GM12878 (cell line): ENCODE measurements around the gene SLC7A1. TPM values are rescaled to one million over a fixed set of nuclear protein-coding genes. Genes with fewer than 3 reads are reported as not detected.

Source experiments
- ATAC-seq: fragments of 200-7000 bp; cut with Tn5 transposase; 3 replicates; pipeline ENCODE4 v1.9.1; 2020; ENCODE audit warnings: mild to moderate bottlenecking, moderate library complexity
- BruUV-seq: library from RNA; stranded (reverse); fragments of 400-500 nt; replicated peaks from 2 replicates; lab custom pipeline; 2021; lab: Mats Ljungman, UMichigan
- CTCF ChIA-PET: fragments of 300-600 bp; sonication (Branson Sonifier 250); formaldehyde crosslinking; extraction: SDS; loops from one replicate; lab custom pipeline; 2021; ENCODE audit warnings: inconsistent platforms; lab: Yijun Ruan, JAX
- POLR2A ChIA-PET: fragments of 350-600 bp; formaldehyde crosslinking; extraction: SDS; loops from one replicate; lab custom pipeline; 2021; ENCODE audit warnings: inconsistent platforms; lab: Charles Lee
- RAD21 ChIA-PET: fragments of 300-600 bp; sonication (Branson Sonifier 250); formaldehyde crosslinking; loops from one replicate; lab custom pipeline; 2023; ENCODE audit warnings: antibody characterized with exemption; ENCODE audit not compliant: unreplicated experiment; lab: Charles Lee
- SMC1A ChIA-PET: fragments of 300-600 bp; sonication (Branson Sonifier 250); formaldehyde crosslinking; loops from one replicate; lab custom pipeline; 2023; ENCODE audit not compliant: unreplicated experiment, uncharacterized antibody; lab: Charles Lee
- DNase-seq: peaks from one replicate; pipeline ENCODE4 v3.0.0-alpha.2; 2011; ENCODE audit warnings: low read depth, low spot score
- FAIRE-seq: peaks from 3 replicates; lab custom pipeline; 2011; peaks lifted over from hg19 to GRCh38; lab: Jason Lieb, UNC
- H2AFZ ChIP-seq: 2 replicates; pipeline ENCODE4 v1.6.0; 2011; ENCODE audit warnings: low read depth, low read length, control low read depth; ENCODE audit not compliant: control insufficient read depth
- H3K27ac ChIP-seq: 2 replicates; pipeline ENCODE4 v1.5.1; 2011; ENCODE audit warnings: control low read depth; ENCODE audit not compliant: control insufficient read depth, insufficient read depth
- H3K27me3 ChIP-seq, 2 experiments: replicated peaks in 1 of 2; 2 replicates each; pipeline versions ENCODE4 v1.6.0 to v1.6.1; 2011; ENCODE audit warnings: low read length in 1 of 2; ENCODE audit not compliant: control insufficient read depth in 2 of 2, insufficient read depth in 2 of 2
- H3K36me3 ChIP-seq, 2 experiments: 2 replicates each; pipeline ENCODE4 v1.5.1; 2011; ENCODE audit warnings: low read length in 1 of 2; ENCODE audit not compliant: control insufficient read depth in 2 of 2, insufficient read depth in 2 of 2
- H3K4me1 ChIP-seq: 2 replicates; pipeline ENCODE4 v1.6.1; 2011; ENCODE audit warnings: mild to moderate bottlenecking, low read length, moderate library complexity, mixed read lengths; ENCODE audit not compliant: control insufficient read depth, insufficient read depth
- H3K4me2 ChIP-seq: 2 replicates; pipeline ENCODE4 v1.6.0; 2011; ENCODE audit warnings: control low read depth; ENCODE audit not compliant: control insufficient read depth, insufficient read depth
- H3K4me3 ChIP-seq: fragments of 200-600 bp; sonication (generic); 2 replicates; pipeline ENCODE4 v1.5.1; 2016
- H3K79me2 ChIP-seq: 2 replicates; pipeline ENCODE4 v1.6.0; 2011; ENCODE audit warnings: low read length; ENCODE audit not compliant: control insufficient read depth, insufficient read depth
- H3K9ac ChIP-seq: 2 replicates; pipeline ENCODE4 v1.8.0; 2011; ENCODE audit warnings: low read length, control low read depth, mixed read lengths; ENCODE audit not compliant: control insufficient read depth, insufficient read depth
- H3K9me3 ChIP-seq: replicated peaks from 3 replicates; pipeline ENCODE4 v1.5.1; 2011; ENCODE audit warnings: mild to moderate bottlenecking, low read length; ENCODE audit not compliant: control insufficient read depth, insufficient read depth
- H4K20me1 ChIP-seq: 2 replicates; pipeline ENCODE4 v1.6.0; 2011; ENCODE audit not compliant: control insufficient read depth, insufficient read depth
- FOXK2 ChIP-seq: fragments of 450-650 bp; IDR thresholded peaks from 2 replicates; pipeline ENCODE4 v1.6.1; 2017; ENCODE audit warnings: mild to moderate bottlenecking, moderate library complexity
- FOXM1 ChIP-seq: IDR thresholded peaks from 2 replicates; pipeline ENCODE4 v1.6.1; 2012; ENCODE audit warnings: low read depth, mild to moderate bottlenecking, inconsistent platforms, low read length, moderate library complexity
- GABPA ChIP-seq: IDR thresholded peaks from 2 replicates; pipeline ENCODE4 v1.6.1; 2014; ENCODE audit warnings: antibody characterized with exemption, low read depth, mild to moderate bottlenecking, inconsistent platforms
- IRF5 ChIP-seq: fragments of 450-650 bp; IDR thresholded peaks from 2 replicates; pipeline ENCODE4 v1.6.1; 2017; ENCODE audit warnings: borderline replicate concordance
- KDM1A ChIP-seq: fragments of 200-600 bp; sonication (generic); IDR thresholded peaks from 2 replicates; pipeline ENCODE4 v1.6.1; 2016; ENCODE audit warnings: borderline replicate concordance
- NFIC ChIP-seq: IDR thresholded peaks from 2 replicates; pipeline ENCODE4 v1.6.1; 2012; ENCODE audit warnings: low read depth, mild to moderate bottlenecking, inconsistent platforms, low read length, moderate library complexity
- NR2C2 ChIP-seq: IDR thresholded peaks from 2 replicates; pipeline ENCODE4 v1.6.1; 2011; ENCODE audit warnings: borderline replicate concordance, low read depth; ENCODE audit not compliant: control insufficient read depth, insufficient read length
- NRF1 ChIP-seq: conservative IDR thresholded peaks from 2 replicates; pipeline ENCODE4 v1.6.1; 2011; ENCODE audit warnings: mild to moderate bottlenecking, low read depth, low read length, improper control_type of control experiment
- RBBP5 ChIP-seq: fragments of 200-600 bp; sonication (generic); conservative IDR thresholded peaks from 2 replicates; pipeline ENCODE4 v1.6.1; 2016
- SMARCA5 ChIP-seq: fragments of 450-650 bp; IDR thresholded peaks from 2 replicates; pipeline ENCODE4 v1.6.1; 2017; ENCODE audit warnings: mild to moderate bottlenecking
- SMC3 ChIP-seq: IDR thresholded peaks from 2 replicates; pipeline ENCODE4 v1.6.1; 2011; ENCODE audit warnings: low read length, improper control_type of control experiment, borderline replicate concordance
- TCF7 ChIP-seq: IDR thresholded peaks from 2 replicates; pipeline ENCODE4 v1.6.1; 2014; ENCODE audit warnings: antibody characterized with exemption, borderline replicate concordance
- ZBTB11 ChIP-seq: fragments of 450-650 bp; formaldehyde crosslinking; IDR thresholded peaks from 2 replicates; pipeline ENCODE4 v1.5.0; 2022; ENCODE audit warnings: mild to moderate bottlenecking, missing genetic modification characterization
- WGBS: methylation state at CpG from one replicate; pipeline ENCODE4 v1.1.6; 2016; ENCODE audit warnings: low lambda C conversion rate; ENCODE audit not compliant: insufficient replicate concordance, insufficient coverage; ENCODE audit errors: missing lambda C conversion rate; 5-methylcytosine and 5-hydroxymethylcytosine counted together
- in situ Hi-C: fragments of 300-500 bp; cut with MboI; formaldehyde crosslinking; loops from 9 replicates; pipeline ENCODE4 v1.14.3; 2018; ENCODE audit warnings: mixed read lengths
- intact Hi-C: fragments of 100-400 bp; cut with micrococcal nuclease; formaldehyde crosslinking; loops from one replicate; pipeline ENCODE4 v1.14.2; 2022; ENCODE audit not compliant: unreplicated experiment
- polyA plus RNA-seq, 11 experiments: library from polyadenylated mRNA; depleted of rRNA in 4 of 11; unstranded in 6 of 11; stranded (reverse) in 5 of 11; fragments of >200 nt; fragmentation: Nextera tagmentation in 4 of 11; fragmentation: Illumina TruSeq in 1 of 11; extraction: Ambion mirVana in 4 of 11; extraction: Trizol in 1 of 11; gene quantifications; 1 replicate in 1 of 11; 2 replicates in 10 of 11; pipeline versions ENCODE4 v1.2.1 to v1.2.3, GENCODE V29; 2011 to 2016; ENCODE audit warnings: inconsistent platforms in 2 of 11, missing spikeins in 2 of 11, low read depth in 1 of 11
- total RNA-seq, 4 experiments: library from RNA; depleted of rRNA in 3 of 4; stranded (reverse); fragments of >200 nt in 3 of 4; fragmentation: Illumina TruSeq in 1 of 4; extraction: Trizol in 1 of 4; gene quantifications; 2 replicates each; pipeline versions ENCODE4 v1.2.1 to v1.2.3, GENCODE V29; 2013 to 2021

The SLC7A1 gene
- total and polyA plus RNA-seq, 10 of the 15 experiments (the other 5 are each of a cell fraction or from before 2014, with no cell fraction given): 6.4 to 91.7 (median 23.4) TPM

- TF ChIP-seq ZBTB11 (CRISPR knock-in tag): no peak
- no peak for TF ChIP-seq IRF5
- TF ChIP-seq, all 136 proteins: peak for 0
Measured at GRCh38 chr13:29514720-29515310, 80.7 kb downstream of the SLC7A1 start (continued).

GRCh38 chr13:29513981-29514719 is 81.3 kb downstream of the SLC7A1 start:
- Histone ChIP-seq H3K27ac (no peak overlapping the region), H2AFZ (no peak overlapping the region), H4K20me1 (no peaks in the 10 kb centered on the region), H3K36me3 (peaks cover 31 to 39% of the 10 kb centered on the region in 2 experiments; a peak in 3 of 4 replicates), H3K27me3 (no peaks in the 10 kb centered on the region), H3K4me1 (no peaks in the 10 kb centered on the region), H3K4me3 (no peak overlapping the region), H3K9ac (no peak overlapping the region), H3K4me2 (no peak overlapping the region), H3K9me3 (no peaks in the 10 kb centered on the region), H3K79me2 (no peaks in the 10 kb centered on the region)
- FAIRE-seq: no peak
- ATAC-seq: no peak
- in situ Hi-C loops: no loop called here
- POLR2A ChIA-PET: no interaction called here
- intact Hi-C loops: no loop called here
- BruUV-seq: no TSS peak
- CTCF ChIA-PET: no interaction called here
- no peak for DNase-seq
- SMC1A ChIA-PET: no interaction called here
- WGBS: 91% methylated on average over 30 of the region's 32 CpGs
- RAD21 ChIA-PET: no interaction called here
- TF ChIP-seq TCF7: no peak
- no peak for TF ChIP-seq NRF1
- no peak for TF ChIP-seq SMARCA5
- TF ChIP-seq FOXM1: no peak
- no peak for TF ChIP-seq SMC3
- no peak for TF ChIP-seq NFIC
- no peak for TF ChIP-seq KDM1A
- no peak for TF ChIP-seq RBBP5
- TF ChIP-seq IRF5: no peak
- no peak for TF ChIP-seq FOXK2
- TF ChIP-seq GABPA: no peak
- no peak for TF ChIP-seq NR2C2
